Measurements from ENCODE around the gene PNPLA5. TPM values are rescaled to one million over a fixed set of nuclear protein-coding genes. Genes with fewer than 3 reads are reported as not detected.
"Not testable (repeated sequence)": the region's sequence is repeated elsewhere in the genome, so short reads cannot be mapped to it uniquely, and the experiment has no call there.

Gene PNPLA5
- polyA plus RNA-seq, 1 donor, result not detected

GRCh38 chr22:43881091-43882061, 10.4 kb downstream of the PNPLA5 start:
- Histone ChIP-seq H3K27me3 (ENCODE audit: control insufficient read depth, insufficient read depth, low read length) (peaks cover 3% of the 10 kb centered on the region), H3K4me1 (ENCODE audit: control insufficient read depth, insufficient read depth, low read length) (no peaks in the 10 kb centered on the region), H3K4me3 (ENCODE audit: low read length) (no peak overlapping the region), H3K36me3 (ENCODE audit: control insufficient read depth, insufficient read depth, low read length) (no peaks in the 10 kb centered on the region), H3K9me3 (ENCODE audit: control insufficient read depth, low read depth, low read length) (no peaks in the 10 kb centered on the region), H3K27ac (ENCODE audit: low read length) (no peak overlapping the region)
- WGBS (ENCODE audit: insufficient coverage, low lambda C conversion rate), result no CpG with 5 or more reads among the region's 19 CpGs
- DNase-seq, result no peak

GRCh38 chr22:43880541-43880991, 11.2 kb downstream of the PNPLA5 start:
- H3K27ac ChIP-seq (ENCODE audit: low read length), result no peak overlapping the region
- H3K36me3 ChIP-seq (ENCODE audit: control insufficient read depth, insufficient read depth, low read length), result no peaks in the 10 kb centered on the region
- no peak overlapping the region for H3K4me3 ChIP-seq (ENCODE audit: low read length)
- no peak for DNase-seq
- H3K9me3 ChIP-seq (ENCODE audit: control insufficient read depth, low read depth, low read length), result no peaks in the 10 kb centered on the region
- H3K4me1 ChIP-seq (ENCODE audit: control insufficient read depth, insufficient read depth, low read length), result no peaks in the 10 kb centered on the region
- WGBS (ENCODE audit: insufficient coverage, low lambda C conversion rate), result no CpG with 5 or more reads among the region's 15 CpGs
- peaks cover 3% of the 10 kb centered on the region for H3K27me3 ChIP-seq (ENCODE audit: control insufficient read depth, insufficient read depth, low read length)

- peaks cover 3% of the 10 kb centered on the region for H3K27me3 ChIP-seq (ENCODE audit: control insufficient read depth, insufficient read depth, low read length)
- 100% methylated on average over 1 of the region's 14 CpGs for WGBS (ENCODE audit: insufficient coverage, low lambda C conversion rate)
- H3K9me3 ChIP-seq (ENCODE audit: control insufficient read depth, low read depth, low read length), result no peaks in the 10 kb centered on the region
- no peaks in the 10 kb centered on the region for H3K36me3 ChIP-seq (ENCODE audit: control insufficient read depth, insufficient read depth, low read length)
- DNase-seq, result no peak
- H3K27ac ChIP-seq (ENCODE audit: low read length), result no peak overlapping the region
- no peaks in the 10 kb centered on the region for H3K4me1 ChIP-seq (ENCODE audit: control insufficient read depth, insufficient read depth, low read length)
- no peak overlapping the region for H3K4me3 ChIP-seq (ENCODE audit: low read length)
Observed at GRCh38 chr22:43879901-43880540, 11.8 kb downstream of the PNPLA5 start.

GRCh38 chr22:43878831-43879550, 12.8 kb downstream of the PNPLA5 start:
- no peak for DNase-seq
- Histone ChIP-seq H3K4me1 (ENCODE audit: control insufficient read depth, insufficient read depth, low read length) (no peaks in the 10 kb centered on the region), H3K36me3 (ENCODE audit: control insufficient read depth, insufficient read depth, low read length) (no peaks in the 10 kb centered on the region), H3K9me3 (ENCODE audit: control insufficient read depth, low read depth, low read length) (no peaks in the 10 kb centered on the region), H3K27ac (ENCODE audit: low read length) (no peak overlapping the region), H3K4me3 (ENCODE audit: low read length) (no peak overlapping the region), H3K27me3 (ENCODE audit: control insufficient read depth, insufficient read depth, low read length) (peaks cover 3% of the 10 kb centered on the region)
- 82% methylated on average over 2 of the region's 12 CpGs for WGBS (ENCODE audit: insufficient coverage, low lambda C conversion rate)

- no peak for DNase-seq
- 13% methylated on average over 2 of the region's 12 CpGs for WGBS (ENCODE audit: insufficient coverage, low lambda C conversion rate)
- no peak overlapping the region for H3K4me3 ChIP-seq (ENCODE audit: low read length)
- no peaks in the 10 kb centered on the region for H3K36me3 ChIP-seq (ENCODE audit: control insufficient read depth, insufficient read depth, low read length)
- no peaks in the 10 kb centered on the region for H3K4me1 ChIP-seq (ENCODE audit: control insufficient read depth, insufficient read depth, low read length)
- no peak overlapping the region for H3K27ac ChIP-seq (ENCODE audit: low read length)
- peaks cover 3% of the 10 kb centered on the region for H3K27me3 ChIP-seq (ENCODE audit: control insufficient read depth, insufficient read depth, low read length)
- no peaks in the 10 kb centered on the region for H3K9me3 ChIP-seq (ENCODE audit: control insufficient read depth, low read depth, low read length)
Observed at GRCh38 chr22:43878079-43878795, 13.6 kb downstream of the PNPLA5 start.

GRCh38 chr22:43876866-43877509, 14.8 kb downstream of the PNPLA5 start:
- no peak for DNase-seq

GRCh38 chr22:43869799-43870198, 22.0 kb downstream of the PNPLA5 start:
- DNase-seq, result no peak
- Histone ChIP-seq H3K27me3 (ENCODE audit: control insufficient read depth, insufficient read depth, low read length) (peaks cover 3% of the 10 kb centered on the region), H3K4me3 (ENCODE audit: low read length) (no peak overlapping the region), H3K36me3 (ENCODE audit: control insufficient read depth, insufficient read depth, low read length) (no peaks in the 10 kb centered on the region), H3K9me3 (ENCODE audit: control insufficient read depth, low read depth, low read length) (no peaks in the 10 kb centered on the region), H3K27ac (ENCODE audit: low read length) (no peak overlapping the region), H3K4me1 (ENCODE audit: control insufficient read depth, insufficient read depth, low read length) (no peaks in the 10 kb centered on the region)
- no CpG with 5 or more reads among the region's 5 CpGs for WGBS (ENCODE audit: insufficient coverage, low lambda C conversion rate)

More at GRCh38 chr22:43876866-43877509, 14.8 kb downstream of the PNPLA5 start:
- no peaks in the 10 kb centered on the region for H3K36me3 ChIP-seq (ENCODE audit: control insufficient read depth, insufficient read depth, low read length)
- no CpG with 5 or more reads among the region's 5 CpGs for WGBS (ENCODE audit: insufficient coverage, low lambda C conversion rate)
- no peaks in the 10 kb centered on the region for H3K4me1 ChIP-seq (ENCODE audit: control insufficient read depth, insufficient read depth, low read length)
- H3K27me3 ChIP-seq (ENCODE audit: control insufficient read depth, insufficient read depth, low read length), result peaks cover 3% of the 10 kb centered on the region
- H3K4me3 ChIP-seq (ENCODE audit: low read length), result no peak overlapping the region
- no peak overlapping the region for H3K27ac ChIP-seq (ENCODE audit: low read length)
- no peaks in the 10 kb centered on the region for H3K9me3 ChIP-seq (ENCODE audit: control insufficient read depth, low read depth, low read length)

GRCh38 chr22:43869001-43869400, 22.8 kb downstream of the PNPLA5 start:
- not testable (repeated sequence) for H3K4me3 ChIP-seq (ENCODE audit: low read length); DNase-seq; H3K9me3 ChIP-seq (ENCODE audit: control insufficient read depth, low read depth, low read length); H3K36me3 ChIP-seq (ENCODE audit: control insufficient read depth, insufficient read depth, low read length); H3K27me3 ChIP-seq (ENCODE audit: control insufficient read depth, insufficient read depth, low read length); H3K27ac ChIP-seq (ENCODE audit: low read length); H3K4me1 ChIP-seq (ENCODE audit: control insufficient read depth, insufficient read depth, low read length)
- 94% methylated on average over 3 of the region's 4 CpGs for WGBS (ENCODE audit: insufficient coverage, low lambda C conversion rate)

GRCh38 chr22:43867839-43868635, 23.8 kb downstream of the PNPLA5 start:
- peak; percentile 33 to 53 for DNase-seq
- WGBS (ENCODE audit: insufficient coverage, low lambda C conversion rate), result no CpG with 5 or more reads among the region's 11 CpGs
- no peak overlapping the region for H3K27ac ChIP-seq (ENCODE audit: low read length)
- H3K9me3 ChIP-seq (ENCODE audit: control insufficient read depth, low read depth, low read length), result no peaks in the 10 kb centered on the region
- no peaks in the 10 kb centered on the region for H3K4me1 ChIP-seq (ENCODE audit: control insufficient read depth, insufficient read depth, low read length)
- no peak overlapping the region for H3K4me3 ChIP-seq (ENCODE audit: low read length)
- H3K27me3 ChIP-seq (ENCODE audit: control insufficient read depth, insufficient read depth, low read length), result peaks cover 13% of the 10 kb centered on the region
- no peaks in the 10 kb centered on the region for H3K36me3 ChIP-seq (ENCODE audit: control insufficient read depth, insufficient read depth, low read length)

Data from large intestine (tissue), 3 donors.